GM23338 (cell line): ENCODE measurements around the gene KIAA0513. TPM values are rescaled to one million over a fixed set of nuclear protein-coding genes. Genes with fewer than 3 reads are reported as not detected.

Experiments used
- ATAC-seq: fragments of 200-7000 bp; cut with Tn5 transposase; 3 replicates; pipeline ENCODE4 v1.9.1; 2020
- DNase-seq: peaks from one replicate; pipeline ENCODE4 v3.0.0-alpha.2; 2015; ENCODE audit warnings: low spot score
- H2AFZ ChIP-seq: fragments of 200-600 bp; sonication (generic); 2 replicates; pipeline ENCODE4 v1.8.0; 2016; ENCODE audit warnings: antibody characterized with exemption, mild to moderate bottlenecking, moderate library complexity
- H3F3A ChIP-seq: fragments of 200-600 bp; sonication (generic); replicated peaks from 2 replicates; pipeline ENCODE4 v1.8.0; 2017; ENCODE audit warnings: antibody characterized with exemption, mixed run types, low read depth
- H3K27ac ChIP-seq: fragments of 200-600 bp; sonication (generic); 2 replicates; pipeline ENCODE4 v1.6.1; 2016; ENCODE audit warnings: low read depth
- H3K27me3 ChIP-seq: fragments of 200-600 bp; sonication (generic); 2 replicates; pipeline ENCODE4 v1.8.0; 2016; ENCODE audit warnings: mild to moderate bottlenecking, mixed run types, moderate library complexity; ENCODE audit not compliant: insufficient read depth
- H3K36me3 ChIP-seq: fragments of 200-600 bp; sonication (generic); 2 replicates; pipeline ENCODE4 v1.8.0; 2016; ENCODE audit warnings: mild to moderate bottlenecking; ENCODE audit not compliant: insufficient read depth
- H3K4me1 ChIP-seq: fragments of 200-600 bp; sonication (generic); 2 replicates; pipeline ENCODE4 v1.8.0; 2016; ENCODE audit warnings: mild to moderate bottlenecking, moderate library complexity; ENCODE audit not compliant: insufficient read depth
- H3K4me2 ChIP-seq: fragments of 200-600 bp; sonication (generic); 2 replicates; pipeline ENCODE4 v1.7.1; 2017; ENCODE audit warnings: mixed run types
- H3K4me3 ChIP-seq: fragments of 200-600 bp; sonication (generic); 2 replicates; pipeline ENCODE4 v1.6.1; 2016; ENCODE audit warnings: mixed run types
- H3K79me2 ChIP-seq: fragments of 200-600 bp; sonication (generic); replicated peaks from 2 replicates; pipeline ENCODE4 v1.8.0; 2017; ENCODE audit warnings: mild to moderate bottlenecking; ENCODE audit not compliant: insufficient read depth
- H3K9me2 ChIP-seq: fragments of 200-600 bp; sonication (generic); 2 replicates; pipeline ENCODE4 v1.8.0; 2017; ENCODE audit not compliant: insufficient read depth
- H4K20me1 ChIP-seq: fragments of 200-600 bp; sonication (generic); replicated peaks from 2 replicates; pipeline ENCODE4 v1.8.0; 2017; ENCODE audit warnings: mild to moderate bottlenecking; ENCODE audit not compliant: insufficient read depth
- H3K27ac Mint-ChIP-seq: 2 replicates; pipeline ENCODE4 v1.8.0; 2020; ENCODE audit warnings: inconsistent platforms, mild to moderate bottlenecking, moderate library complexity, mixed read lengths
- H3K27me3 Mint-ChIP-seq: 3 replicates; pipeline ENCODE4 v1.8.0; 2022; ENCODE audit warnings: low read depth, mild to moderate bottlenecking, moderate library complexity, mixed read lengths, inconsistent platforms; ENCODE audit not compliant: insufficient read depth, poor library complexity
- H3K36me3 Mint-ChIP-seq: 3 replicates; pipeline ENCODE4 v1.8.0; 2021; ENCODE audit warnings: low read depth, mild to moderate bottlenecking, inconsistent platforms, moderate library complexity, mixed read lengths
- H3K4me1 Mint-ChIP-seq: 3 replicates; pipeline ENCODE4 v1.8.0; 2020; ENCODE audit warnings: mild to moderate bottlenecking, inconsistent platforms, mixed read lengths
- H3K4me3 Mint-ChIP-seq: 3 replicates; pipeline ENCODE4 v1.8.0; 2021; ENCODE audit warnings: moderate library complexity, mild to moderate bottlenecking, inconsistent platforms, mixed read lengths
- H3K9me3 Mint-ChIP-seq: 3 replicates; pipeline ENCODE4 v1.8.0; 2020; ENCODE audit warnings: moderate library complexity, mild to moderate bottlenecking, inconsistent platforms, mixed read lengths
- CREB1 ChIP-seq: fragments of 250-450 bp; sonication (Bioruptor Pico); IDR thresholded peaks from 2 replicates; pipeline ENCODE4 v1.5.0; 2020; ENCODE audit warnings: low read depth, mild to moderate bottlenecking, moderate library complexity
- EZH2 ChIP-seq: fragments of 200-600 bp; sonication (generic); IDR thresholded peaks from one replicate; pipeline ENCODE4 v1.8.0; 2017; ENCODE audit warnings: antibody characterized with exemption, mild to moderate bottlenecking, low read depth; ENCODE audit not compliant: unreplicated experiment
- EZH2phosphoT487 ChIP-seq: fragments of 200-600 bp; sonication (generic); IDR thresholded peaks from one replicate; pipeline ENCODE4 v1.8.1; 2018; ENCODE audit warnings: antibody characterized with exemption; ENCODE audit not compliant: unreplicated experiment
- JUNB ChIP-seq: IDR thresholded peaks from one replicate; pipeline ENCODE4 v1.6.1; 2016; ENCODE audit warnings: antibody characterized with exemption; ENCODE audit not compliant: unreplicated experiment
- NANOG ChIP-seq: IDR thresholded peaks from 2 replicates; pipeline ENCODE4 v1.6.1; 2016; ENCODE audit warnings: antibody characterized with exemption, borderline replicate concordance
- POLR2AphosphoS5 ChIP-seq: IDR thresholded peaks from 2 replicates; pipeline ENCODE4 v1.6.1; 2016; ENCODE audit warnings: antibody characterized with exemption, low read depth
- STAT1 ChIP-seq: IDR thresholded peaks from one replicate; pipeline ENCODE4 v1.6.1; 2016; ENCODE audit warnings: antibody characterized with exemption; ENCODE audit not compliant: unreplicated experiment
- ZNF114 ChIP-seq: fragments of 250-450 bp; sonication (Bioruptor Pico); IDR thresholded peaks from 2 replicates; pipeline ENCODE4 v1.5.0; 2020; ENCODE audit warnings: mild to moderate bottlenecking, moderate library complexity
- ZNF331 ChIP-seq: fragments of 250-450 bp; sonication (Bioruptor Pico); IDR thresholded peaks from 2 replicates; pipeline ENCODE4 v1.5.0; 2020; ENCODE audit warnings: low read depth, mild to moderate bottlenecking, moderate library complexity
- polyA plus RNA-seq: library from polyadenylated mRNA; unstranded; fragments of >200 nt; fragmentation: Nextera tagmentation; extraction: Ambion mirVana; gene quantifications from 2 replicates; pipeline ENCODE4 v1.2.1, GENCODE V29; 2016
- total RNA-seq: library from RNA; depleted of rRNA; stranded (reverse); fragments of >200 nt; shearing (Covaris generic); gene quantifications from 2 replicates; pipeline ENCODE4 v1.2.3, GENCODE V29; 2014
- TF ChIP-seq, protein P1 (sequence below): fragments of 250-450 bp; sonication (Bioruptor Pico); IDR thresholded peaks from 2 replicates; pipeline ENCODE4 v1.5.0; 2020; ENCODE audit warnings: mild to moderate bottlenecking, moderate library complexity
- TF ChIP-seq, protein P2 (sequence below), 2 experiments: fragments of 200-600 bp in 1 of 2; sonication (generic) in 1 of 2; conservative IDR thresholded peaks; 2 replicates each; pipeline versions ENCODE4 v1.5.1 to v1.6.1; 2016 to 2017; ENCODE audit warnings: antibody characterized with exemption in 2 of 2, low read depth in 2 of 2, mild to moderate bottlenecking in 2 of 2, moderate library complexity in 1 of 2
- TF ChIP-seq, protein P3 (sequence below): IDR thresholded peaks from 2 replicates; pipeline ENCODE4 v1.6.1; 2016; ENCODE audit warnings: antibody characterized with exemption
- TF ChIP-seq, protein P4 (sequence below): IDR thresholded peaks from one replicate; pipeline ENCODE4 v1.6.1; 2018; ENCODE audit warnings: antibody characterized with exemption; ENCODE audit not compliant: unreplicated experiment

Gene KIAA0513
- total and polyA plus RNA-seq, 2 experiments from 2014 or later = 2.1 to 8.7 TPM

DNA sequence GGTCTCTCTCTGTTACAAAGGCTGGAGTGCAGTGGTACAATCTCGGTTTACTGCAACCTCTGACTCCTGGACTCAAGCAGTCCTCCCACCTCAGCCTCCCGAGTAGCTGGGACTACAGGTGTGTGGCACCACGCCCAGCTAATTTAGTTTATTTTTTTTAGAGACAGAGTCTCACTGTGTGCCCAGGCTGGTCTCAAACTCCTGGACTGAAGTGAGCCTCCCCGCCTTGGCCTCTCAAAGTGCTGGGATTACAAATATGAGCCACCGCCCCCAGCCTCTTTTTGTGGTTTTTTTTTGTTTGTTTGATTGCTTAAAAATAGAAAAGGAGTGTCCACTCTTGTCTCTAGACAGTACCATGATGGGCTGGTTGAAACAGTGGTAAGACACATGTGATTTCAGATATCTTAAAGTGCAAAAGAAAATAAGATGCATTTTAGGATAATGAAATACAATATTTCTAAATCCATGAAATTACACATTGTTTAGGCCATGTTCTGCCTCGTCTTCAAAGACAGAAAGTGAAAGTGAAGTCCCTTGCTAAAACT lies 27.4 kb downstream of the KIAA0513 start:
- H3K36me3 ChIP-seq = no peaks in the 10 kb centered on the region

More for the DNA sequence above, 27.4 kb downstream of the KIAA0513 start:
- H3K9me3 Mint-ChIP-seq = no peaks in the 10 kb centered on the region
- Histone ChIP-seq H3F3A (no peaks in the 10 kb centered on the region), H3K4me3 (no peak overlapping the region), H3K4me2 (no peak overlapping the region), H3K9me2 (no peaks in the 10 kb centered on the region), H3K27me3 (no peaks in the 10 kb centered on the region), H3K4me1 (no peaks in the 10 kb centered on the region; the same call in 1 of the 2 replicates), H3K79me2 (no peaks in the 10 kb centered on the region), H3K27ac (no peak overlapping the region), H2AFZ (no peak overlapping the region), H4K20me1 (no peaks in the 10 kb centered on the region)
- ATAC-seq (no peak), DNase-seq (no peak)
- no peak overlapping the region for H3K4me3 Mint-ChIP-seq
- H3K27ac Mint-ChIP-seq = no peak overlapping the region
- no peaks in the 10 kb centered on the region for H3K36me3 Mint-ChIP-seq
- no peak for TF ChIP-seq EZH2phosphoT487
- TF ChIP-seq CREB1 (CRISPR knock-in tag) = no peak
- no peak for TF ChIP-seq ZNF331
- no peak for TF ChIP-seq POLR2AphosphoS5
- no peak for TF ChIP-seq ZNF114 (CRISPR knock-in tag)
- TF ChIP-seq, protein P1, sequence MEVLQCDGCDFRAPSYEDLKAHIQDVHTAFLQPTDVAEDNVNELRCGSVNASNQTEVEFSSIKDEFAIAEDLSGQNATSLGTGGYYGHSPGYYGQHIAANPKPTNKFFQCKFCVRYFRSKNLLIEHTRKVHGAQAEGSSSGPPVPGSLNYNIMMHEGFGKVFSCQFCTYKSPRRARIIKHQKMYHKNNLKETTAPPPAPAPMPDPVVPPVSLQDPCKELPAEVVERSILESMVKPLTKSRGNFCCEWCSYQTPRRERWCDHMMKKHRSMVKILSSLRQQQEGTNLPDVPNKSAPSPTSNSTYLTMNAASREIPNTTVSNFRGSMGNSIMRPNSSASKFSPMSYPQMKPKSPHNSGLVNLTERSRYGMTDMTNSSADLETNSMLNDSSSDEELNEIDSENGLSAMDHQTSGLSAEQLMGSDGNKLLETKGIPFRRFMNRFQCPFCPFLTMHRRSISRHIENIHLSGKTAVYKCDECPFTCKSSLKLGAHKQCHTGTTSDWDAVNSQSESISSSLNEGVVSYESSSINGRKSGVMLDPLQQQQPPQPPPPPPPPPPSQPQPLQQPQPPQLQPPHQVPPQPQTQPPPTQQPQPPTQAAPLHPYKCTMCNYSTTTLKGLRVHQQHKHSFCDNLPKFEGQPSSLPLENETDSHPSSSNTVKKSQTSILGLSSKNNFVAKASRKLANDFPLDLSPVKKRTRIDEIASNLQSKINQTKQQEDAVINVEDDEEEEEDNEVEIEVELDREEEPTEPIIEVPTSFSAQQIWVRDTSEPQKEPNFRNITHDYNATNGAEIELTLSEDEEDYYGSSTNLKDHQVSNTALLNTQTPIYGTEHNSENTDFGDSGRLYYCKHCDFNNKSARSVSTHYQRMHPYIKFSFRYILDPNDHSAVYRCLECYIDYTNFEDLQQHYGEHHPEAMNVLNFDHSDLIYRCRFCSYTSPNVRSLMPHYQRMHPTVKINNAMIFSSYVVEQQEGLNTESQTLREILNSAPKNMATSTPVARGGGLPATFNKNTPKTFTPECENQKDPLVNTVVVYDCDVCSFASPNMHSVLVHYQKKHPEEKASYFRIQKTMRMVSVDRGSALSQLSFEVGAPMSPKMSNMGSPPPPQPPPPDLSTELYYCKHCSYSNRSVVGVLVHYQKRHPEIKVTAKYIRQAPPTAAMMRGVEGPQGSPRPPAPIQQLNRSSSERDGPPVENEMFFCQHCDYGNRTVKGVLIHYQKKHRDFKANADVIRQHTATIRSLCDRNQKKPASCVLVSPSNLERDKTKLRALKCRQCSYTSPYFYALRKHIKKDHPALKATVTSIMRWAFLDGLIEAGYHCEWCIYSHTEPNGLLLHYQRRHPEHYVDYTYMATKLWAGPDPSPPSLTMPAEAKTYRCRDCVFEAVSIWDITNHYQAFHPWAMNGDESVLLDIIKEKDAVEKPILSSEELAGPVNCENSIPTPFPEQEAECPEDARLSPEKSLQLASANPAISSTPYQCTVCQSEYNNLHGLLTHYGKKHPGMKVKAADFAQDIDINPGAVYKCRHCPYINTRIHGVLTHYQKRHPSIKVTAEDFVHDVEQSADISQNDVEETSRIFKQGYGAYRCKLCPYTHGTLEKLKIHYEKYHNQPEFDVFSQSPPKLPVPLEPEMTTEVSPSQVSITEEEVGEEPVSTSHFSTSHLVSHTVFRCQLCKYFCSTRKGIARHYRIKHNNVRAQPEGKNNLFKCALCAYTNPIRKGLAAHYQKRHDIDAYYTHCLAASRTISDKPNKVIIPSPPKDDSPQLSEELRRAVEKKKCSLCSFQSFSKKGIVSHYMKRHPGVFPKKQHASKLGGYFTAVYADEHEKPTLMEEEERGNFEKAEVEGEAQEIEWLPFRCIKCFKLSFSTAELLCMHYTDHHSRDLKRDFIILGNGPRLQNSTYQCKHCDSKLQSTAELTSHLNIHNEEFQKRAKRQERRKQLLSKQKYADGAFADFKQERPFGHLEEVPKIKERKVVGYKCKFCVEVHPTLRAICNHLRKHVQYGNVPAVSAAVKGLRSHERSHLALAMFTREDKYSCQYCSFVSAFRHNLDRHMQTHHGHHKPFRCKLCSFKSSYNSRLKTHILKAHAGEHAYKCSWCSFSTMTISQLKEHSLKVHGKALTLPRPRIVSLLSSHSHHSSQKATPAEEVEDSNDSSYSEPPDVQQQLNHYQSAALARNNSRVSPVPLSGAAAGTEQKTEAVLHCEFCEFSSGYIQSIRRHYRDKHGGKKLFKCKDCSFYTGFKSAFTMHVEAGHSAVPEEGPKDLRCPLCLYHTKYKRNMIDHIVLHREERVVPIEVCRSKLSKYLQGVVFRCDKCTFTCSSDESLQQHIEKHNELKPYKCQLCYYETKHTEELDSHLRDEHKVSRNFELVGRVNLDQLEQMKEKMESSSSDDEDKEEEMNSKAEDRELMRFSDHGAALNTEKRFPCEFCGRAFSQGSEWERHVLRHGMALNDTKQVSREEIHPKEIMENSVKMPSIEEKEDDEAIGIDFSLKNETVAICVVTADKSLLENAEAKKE (CRISPR knock-in tag) = no peak
- TF ChIP-seq, protein P2, sequence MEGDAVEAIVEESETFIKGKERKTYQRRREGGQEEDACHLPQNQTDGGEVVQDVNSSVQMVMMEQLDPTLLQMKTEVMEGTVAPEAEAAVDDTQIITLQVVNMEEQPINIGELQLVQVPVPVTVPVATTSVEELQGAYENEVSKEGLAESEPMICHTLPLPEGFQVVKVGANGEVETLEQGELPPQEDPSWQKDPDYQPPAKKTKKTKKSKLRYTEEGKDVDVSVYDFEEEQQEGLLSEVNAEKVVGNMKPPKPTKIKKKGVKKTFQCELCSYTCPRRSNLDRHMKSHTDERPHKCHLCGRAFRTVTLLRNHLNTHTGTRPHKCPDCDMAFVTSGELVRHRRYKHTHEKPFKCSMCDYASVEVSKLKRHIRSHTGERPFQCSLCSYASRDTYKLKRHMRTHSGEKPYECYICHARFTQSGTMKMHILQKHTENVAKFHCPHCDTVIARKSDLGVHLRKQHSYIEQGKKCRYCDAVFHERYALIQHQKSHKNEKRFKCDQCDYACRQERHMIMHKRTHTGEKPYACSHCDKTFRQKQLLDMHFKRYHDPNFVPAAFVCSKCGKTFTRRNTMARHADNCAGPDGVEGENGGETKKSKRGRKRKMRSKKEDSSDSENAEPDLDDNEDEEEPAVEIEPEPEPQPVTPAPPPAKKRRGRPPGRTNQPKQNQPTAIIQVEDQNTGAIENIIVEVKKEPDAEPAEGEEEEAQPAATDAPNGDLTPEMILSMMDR (conservative IDR thresholded peaks at IDR 0.05; ENCODE audit: low read depth in 2 of 2) = no peak
- TF ChIP-seq JUNB = no peak
- no peak for TF ChIP-seq NANOG
- TF ChIP-seq, protein P3, sequence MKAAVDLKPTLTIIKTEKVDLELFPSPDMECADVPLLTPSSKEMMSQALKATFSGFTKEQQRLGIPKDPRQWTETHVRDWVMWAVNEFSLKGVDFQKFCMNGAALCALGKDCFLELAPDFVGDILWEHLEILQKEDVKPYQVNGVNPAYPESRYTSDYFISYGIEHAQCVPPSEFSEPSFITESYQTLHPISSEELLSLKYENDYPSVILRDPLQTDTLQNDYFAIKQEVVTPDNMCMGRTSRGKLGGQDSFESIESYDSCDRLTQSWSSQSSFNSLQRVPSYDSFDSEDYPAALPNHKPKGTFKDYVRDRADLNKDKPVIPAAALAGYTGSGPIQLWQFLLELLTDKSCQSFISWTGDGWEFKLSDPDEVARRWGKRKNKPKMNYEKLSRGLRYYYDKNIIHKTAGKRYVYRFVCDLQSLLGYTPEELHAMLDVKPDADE = no peak
- TF ChIP-seq, protein P4, sequence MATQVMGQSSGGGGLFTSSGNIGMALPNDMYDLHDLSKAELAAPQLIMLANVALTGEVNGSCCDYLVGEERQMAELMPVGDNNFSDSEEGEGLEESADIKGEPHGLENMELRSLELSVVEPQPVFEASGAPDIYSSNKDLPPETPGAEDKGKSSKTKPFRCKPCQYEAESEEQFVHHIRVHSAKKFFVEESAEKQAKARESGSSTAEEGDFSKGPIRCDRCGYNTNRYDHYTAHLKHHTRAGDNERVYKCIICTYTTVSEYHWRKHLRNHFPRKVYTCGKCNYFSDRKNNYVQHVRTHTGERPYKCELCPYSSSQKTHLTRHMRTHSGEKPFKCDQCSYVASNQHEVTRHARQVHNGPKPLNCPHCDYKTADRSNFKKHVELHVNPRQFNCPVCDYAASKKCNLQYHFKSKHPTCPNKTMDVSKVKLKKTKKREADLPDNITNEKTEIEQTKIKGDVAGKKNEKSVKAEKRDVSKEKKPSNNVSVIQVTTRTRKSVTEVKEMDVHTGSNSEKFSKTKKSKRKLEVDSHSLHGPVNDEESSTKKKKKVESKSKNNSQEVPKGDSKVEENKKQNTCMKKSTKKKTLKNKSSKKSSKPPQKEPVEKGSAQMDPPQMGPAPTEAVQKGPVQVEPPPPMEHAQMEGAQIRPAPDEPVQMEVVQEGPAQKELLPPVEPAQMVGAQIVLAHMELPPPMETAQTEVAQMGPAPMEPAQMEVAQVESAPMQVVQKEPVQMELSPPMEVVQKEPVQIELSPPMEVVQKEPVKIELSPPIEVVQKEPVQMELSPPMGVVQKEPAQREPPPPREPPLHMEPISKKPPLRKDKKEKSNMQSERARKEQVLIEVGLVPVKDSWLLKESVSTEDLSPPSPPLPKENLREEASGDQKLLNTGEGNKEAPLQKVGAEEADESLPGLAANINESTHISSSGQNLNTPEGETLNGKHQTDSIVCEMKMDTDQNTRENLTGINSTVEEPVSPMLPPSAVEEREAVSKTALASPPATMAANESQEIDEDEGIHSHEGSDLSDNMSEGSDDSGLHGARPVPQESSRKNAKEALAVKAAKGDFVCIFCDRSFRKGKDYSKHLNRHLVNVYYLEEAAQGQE = no peak
- TF ChIP-seq EZH2 = no peak
- TF ChIP-seq STAT1 = no peak
- peaks cover 16% of the 10 kb centered on the region for H3K4me1 Mint-ChIP-seq
- peaks cover 3% of the 10 kb centered on the region for H3K27me3 Mint-ChIP-seq
